MM.1S (cell line): ENCODE data around the gene FKBP3.

ENCODE experiments used
- EZH2 ChIP-seq: fragments of 300-600 bp; sonication (generic); optimal IDR thresholded peaks from 2 replicates; pipeline ENCODE3; 2017; ENCODE audit warnings: low read depth, mild to moderate bottlenecking, antibody characterized with exemption, low read length, mixed read lengths
- TF ChIP-seq, protein P1 (sequence below): fragments of 300-600 bp; sonication (generic); IDR thresholded peaks from 2 replicates; pipeline ENCODE4 v1.5.1; 2016; ENCODE audit warnings: antibody characterized with exemption, low read length, mixed read lengths

DNA sequence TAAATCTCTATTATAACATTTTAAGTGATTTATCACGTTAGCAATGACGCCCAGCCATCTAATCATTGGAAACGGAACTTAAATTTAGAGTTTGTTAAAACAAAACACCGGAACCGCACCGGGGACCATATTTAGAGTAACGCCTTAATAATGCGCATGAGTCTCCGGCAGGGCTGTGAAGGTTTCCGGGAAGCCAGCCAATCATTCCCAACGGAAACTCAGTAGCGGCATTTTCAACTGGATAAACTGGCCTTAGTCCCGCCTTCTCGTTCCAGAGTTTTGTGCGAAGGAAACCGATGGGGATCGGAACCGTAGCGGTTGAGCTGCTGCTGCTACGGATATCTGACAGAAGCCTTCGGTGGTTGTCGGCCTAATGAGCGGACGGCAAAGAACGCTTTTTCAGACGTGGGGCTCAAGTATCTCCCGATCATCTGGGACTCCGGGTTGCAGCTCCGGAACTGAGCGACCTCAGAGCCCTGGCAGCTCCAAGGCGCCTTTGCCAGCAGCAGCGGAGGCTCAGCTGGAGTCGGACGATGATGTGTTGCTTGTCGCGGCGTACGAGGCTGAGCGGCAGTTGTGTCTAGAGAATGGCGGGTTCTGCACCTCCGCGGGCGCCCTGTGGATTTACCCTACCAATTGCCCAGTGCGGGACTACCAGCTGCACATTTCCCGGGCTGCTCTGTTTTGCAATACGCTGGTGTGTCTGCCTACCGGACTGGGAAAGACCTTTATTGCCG, 1.5 kb upstream of the FKBP3 start, which contains the start of gene FANCM:
- no peak for TF ChIP-seq EZH2
- TF ChIP-seq, protein P1, sequence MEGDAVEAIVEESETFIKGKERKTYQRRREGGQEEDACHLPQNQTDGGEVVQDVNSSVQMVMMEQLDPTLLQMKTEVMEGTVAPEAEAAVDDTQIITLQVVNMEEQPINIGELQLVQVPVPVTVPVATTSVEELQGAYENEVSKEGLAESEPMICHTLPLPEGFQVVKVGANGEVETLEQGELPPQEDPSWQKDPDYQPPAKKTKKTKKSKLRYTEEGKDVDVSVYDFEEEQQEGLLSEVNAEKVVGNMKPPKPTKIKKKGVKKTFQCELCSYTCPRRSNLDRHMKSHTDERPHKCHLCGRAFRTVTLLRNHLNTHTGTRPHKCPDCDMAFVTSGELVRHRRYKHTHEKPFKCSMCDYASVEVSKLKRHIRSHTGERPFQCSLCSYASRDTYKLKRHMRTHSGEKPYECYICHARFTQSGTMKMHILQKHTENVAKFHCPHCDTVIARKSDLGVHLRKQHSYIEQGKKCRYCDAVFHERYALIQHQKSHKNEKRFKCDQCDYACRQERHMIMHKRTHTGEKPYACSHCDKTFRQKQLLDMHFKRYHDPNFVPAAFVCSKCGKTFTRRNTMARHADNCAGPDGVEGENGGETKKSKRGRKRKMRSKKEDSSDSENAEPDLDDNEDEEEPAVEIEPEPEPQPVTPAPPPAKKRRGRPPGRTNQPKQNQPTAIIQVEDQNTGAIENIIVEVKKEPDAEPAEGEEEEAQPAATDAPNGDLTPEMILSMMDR, result no peak
